SIG-M5 treated with dmso at 0.1 percent for 504 hours (cell line): ENCODE data around the gene CLDN22.
A peak's percentile ranks its signal among the peaks of the same experiment; 100 is the strongest.
"Not testable (repeated sequence)": the region's sequence is repeated elsewhere in the genome, so short reads cannot be mapped to it uniquely, and the experiment has no call there.

Experiments used
- DNase-seq: peaks from one replicate; lab custom pipeline; 2025; ENCODE audit not compliant: unreplicated experiment; lab: John Stamatoyannopoulos, UW

Gene CLDN22

GRCh38 chr4:183347566-183347965 lies 27.5 kb upstream of the CLDN22 start:
- DNase-seq, result no peak

GRCh38 chr4:183347146-183347545 lies 27.1 kb upstream of the CLDN22 start:
- no peak for DNase-seq

- no peak for DNase-seq
Observed at GRCh38 chr4:183345261-183345660, 25.2 kb upstream of the CLDN22 start.

- no peak for DNase-seq
Observed at GRCh38 chr4:183344523-183345255, 24.6 kb upstream of the CLDN22 start.

- DNase-seq, result no peak
Observed at GRCh38 chr4:183343730-183344129, 23.7 kb upstream of the CLDN22 start.

- DNase-seq, result no peak
Observed at GRCh38 chr4:183342541-183343533, 22.8 kb upstream of the CLDN22 start.

- DNase-seq, result no peak
Observed at GRCh38 chr4:183337833-183338232, 17.8 kb upstream of the CLDN22 start.

- no peak for DNase-seq
Observed at GRCh38 chr4:183337349-183337748, 17.3 kb upstream of the CLDN22 start.

- DNase-seq, result no peak
Observed at GRCh38 chr4:183335369-183335940, 15.4 kb upstream of the CLDN22 start.

- no peak for DNase-seq
Observed at GRCh38 chr4:183333983-183334382, 13.9 kb upstream of the CLDN22 start.

- no peak for DNase-seq
Observed at GRCh38 chr4:183333202-183333601, 13.1 kb upstream of the CLDN22 start.

GRCh38 chr4:183332447-183332846 lies 12.4 kb upstream of the CLDN22 start:
- DNase-seq, result no peak

- no peak for DNase-seq
Observed at GRCh38 chr4:183330841-183331240, 10.8 kb upstream of the CLDN22 start.

- DNase-seq, result no peak
Observed at GRCh38 chr4:183329954-183330742, 10.1 kb upstream of the CLDN22 start.

- DNase-seq, result no peak
Observed at GRCh38 chr4:183329244-183329643, 9.2 kb upstream of the CLDN22 start.

GRCh38 chr4:183328832-183329231 lies 8.8 kb upstream of the CLDN22 start:
- no peak for DNase-seq

GRCh38 chr4:183327827-183328226 lies 7.8 kb upstream of the CLDN22 start:
- DNase-seq, result no peak

GRCh38 chr4:183326853-183327252 lies 6.8 kb upstream of the CLDN22 start:
- DNase-seq, result peak; percentile 35

- not testable (repeated sequence) for DNase-seq
Observed at GRCh38 chr4:183326387-183326786, 6.3 kb upstream of the CLDN22 start.

GRCh38 chr4:183324619-183325018 lies 4.5 kb upstream of the CLDN22 start:
- no peak for DNase-seq

- not testable (repeated sequence) for DNase-seq
Observed at GRCh38 chr4:183324056-183324455, 4.0 kb upstream of the CLDN22 start.
